HepG2 (cell line): Measurements from ENCODE around the gene BCAS1. TPM values are rescaled to one million over a fixed set of nuclear protein-coding genes. Genes with fewer than 3 reads are reported as not detected.

Experiments used
- AHR ChIP-seq: IDR thresholded peaks from 2 replicates; pipeline ENCODE4 v1.6.1; 2018; ENCODE audit warnings: missing genetic modification reagents, missing compliant biosample characterization
- ARID4A ChIP-seq: sonication (generic); formaldehyde crosslinking; IDR thresholded peaks from 2 replicates; pipeline ENCODE4 v1.5.0; 2020; ENCODE audit warnings: mild to moderate bottlenecking, missing genetic modification reagents, borderline replicate concordance
- CEBPG ChIP-seq: IDR thresholded peaks from 2 replicates; pipeline ENCODE4 v1.6.1; 2016
- HMGXB4 ChIP-seq, 2 experiments: sonication (generic) in 1 of 2; formaldehyde crosslinking in 1 of 2; IDR thresholded peaks; 2 replicates each; pipeline versions ENCODE4 v1.4.0 to v1.6.1; 2018 to 2020; ENCODE audit warnings: missing genetic modification reagents in 2 of 2, borderline replicate concordance in 1 of 2, low read depth in 1 of 2, mild to moderate bottlenecking in 1 of 2, missing biosample characterization in 1 of 2
- KAT2B ChIP-seq: fragments of 150-350 bp; IDR thresholded peaks from 2 replicates; pipeline ENCODE4 v1.6.1; 2014; ENCODE audit warnings: low read depth, low read length, borderline replicate concordance
- MAX ChIP-seq: IDR thresholded peaks from 2 replicates; pipeline ENCODE4 v1.6.1; 2012; ENCODE audit warnings: inconsistent platforms
- NPAS2 ChIP-seq: sonication (generic); formaldehyde crosslinking; IDR thresholded peaks from 2 replicates; pipeline ENCODE4 v1.8.0; 2022; ENCODE audit warnings: mild to moderate bottlenecking, missing genetic modification reagents, borderline replicate concordance
- PHB2 ChIP-seq: fragments of 450-650 bp; IDR thresholded peaks from 2 replicates; pipeline ENCODE4 v1.6.1; 2018; ENCODE audit not compliant: partially characterized antibody
- PRPF4 ChIP-seq: fragments of 200-400 bp; formaldehyde crosslinking; IDR thresholded peaks from 2 replicates; pipeline ENCODE4 v1.6.1; 2016; ENCODE audit warnings: low read length, low read depth; ENCODE audit not compliant: poor library complexity, severe bottlenecking
- SAP130 ChIP-seq: IDR thresholded peaks from 2 replicates; pipeline ENCODE4 v1.6.1; 2016; ENCODE audit warnings: low read depth
- SRY ChIP-seq: sonication (generic); formaldehyde crosslinking; IDR thresholded peaks from 2 replicates; pipeline ENCODE4 v1.8.0; 2022; ENCODE audit warnings: mild to moderate bottlenecking, missing genetic modification reagents
- STAG1 ChIP-seq: sonication (generic); formaldehyde crosslinking; IDR thresholded peaks from 2 replicates; pipeline ENCODE4 v1.4.0; 2020; ENCODE audit warnings: missing genetic modification reagents
- TCF7L2 ChIP-seq: IDR thresholded peaks from 2 replicates; pipeline ENCODE4 v1.6.1; 2011; ENCODE audit warnings: mild to moderate bottlenecking, low read depth, low read length, moderate library complexity
- THYN1 ChIP-seq: sonication (generic); formaldehyde crosslinking; IDR thresholded peaks from 2 replicates; pipeline ENCODE4 v1.8.1; 2023; ENCODE audit warnings: low read depth, mild to moderate bottlenecking, moderate library complexity, missing genetic modification reagents, borderline replicate concordance
- YY1 ChIP-seq: IDR thresholded peaks from 2 replicates; pipeline ENCODE4 v1.6.1; 2011; ENCODE audit warnings: low read length, low read depth, moderate library complexity, mild to moderate bottlenecking; ENCODE audit not compliant: insufficient read depth, insufficient replicate concordance
- ZBTB46 ChIP-seq: sonication (generic); formaldehyde crosslinking; IDR thresholded peaks from 2 replicates; pipeline ENCODE4 v1.4.0; 2020; ENCODE audit warnings: mild to moderate bottlenecking, missing genetic modification reagents, borderline replicate concordance
- ZBTB7A ChIP-seq: sonication (generic); formaldehyde crosslinking; IDR thresholded peaks from 2 replicates; pipeline ENCODE4 v1.8.0; 2022; ENCODE audit warnings: mild to moderate bottlenecking, missing genetic modification reagents
- ZNF335 ChIP-seq: sonication (generic); formaldehyde crosslinking; IDR thresholded peaks from 2 replicates; pipeline ENCODE4 v1.4.0; 2020; ENCODE audit warnings: missing genetic modification reagents
- ZNF432 ChIP-seq: sonication (generic); formaldehyde crosslinking; IDR thresholded peaks from 2 replicates; pipeline ENCODE4 v1.5.0; 2020; ENCODE audit warnings: missing genetic modification reagents, mild to moderate bottlenecking, borderline replicate concordance
- ZNF709 ChIP-seq: sonication (generic); formaldehyde crosslinking; IDR thresholded peaks from 2 replicates; pipeline ENCODE4 v1.5.0; 2020; ENCODE audit warnings: mild to moderate bottlenecking, missing genetic modification reagents
- polyA plus RNA-seq, 8 experiments: library from polyadenylated mRNA; depleted of rRNA in 3 of 8; stranded (reverse) in 7 of 8; unstranded in 1 of 8; fragments of >200 nt; fragmentation: Illumina TruSeq in 4 of 8; extraction: Trizol in 4 of 8; gene quantifications; 2 replicates each; pipeline versions ENCODE4 v1.2.1 to v1.2.3, GENCODE V29; 2011 to 2016; ENCODE audit warnings: low read depth in 4 of 8, missing spikeins in 1 of 8, mixed read lengths in 1 of 8; ENCODE audit not compliant: insufficient read depth in 1 of 8
- total RNA-seq, 5 experiments: library from RNA; depleted of rRNA; stranded (reverse); fragments of >200 nt; fragmentation: Illumina TruSeq; extraction: Trizol; gene quantifications; 2 replicates each; pipeline ENCODE4 v1.2.3, GENCODE V29; 2016; ENCODE audit warnings: low read depth in 1 of 5
- TF ChIP-seq, protein P1 (sequence below): sonication (generic); formaldehyde crosslinking; IDR thresholded peaks from 2 replicates; pipeline ENCODE4 v1.8.1; 2023; ENCODE audit warnings: mild to moderate bottlenecking, moderate library complexity, missing genetic modification reagents

Gene BCAS1
- total and polyA plus RNA-seq, 2 of the 13 experiments (the other 11 are each of a cell fraction or from before 2014, with no cell fraction given) = 0.55 to 0.91 TPM

DNA sequence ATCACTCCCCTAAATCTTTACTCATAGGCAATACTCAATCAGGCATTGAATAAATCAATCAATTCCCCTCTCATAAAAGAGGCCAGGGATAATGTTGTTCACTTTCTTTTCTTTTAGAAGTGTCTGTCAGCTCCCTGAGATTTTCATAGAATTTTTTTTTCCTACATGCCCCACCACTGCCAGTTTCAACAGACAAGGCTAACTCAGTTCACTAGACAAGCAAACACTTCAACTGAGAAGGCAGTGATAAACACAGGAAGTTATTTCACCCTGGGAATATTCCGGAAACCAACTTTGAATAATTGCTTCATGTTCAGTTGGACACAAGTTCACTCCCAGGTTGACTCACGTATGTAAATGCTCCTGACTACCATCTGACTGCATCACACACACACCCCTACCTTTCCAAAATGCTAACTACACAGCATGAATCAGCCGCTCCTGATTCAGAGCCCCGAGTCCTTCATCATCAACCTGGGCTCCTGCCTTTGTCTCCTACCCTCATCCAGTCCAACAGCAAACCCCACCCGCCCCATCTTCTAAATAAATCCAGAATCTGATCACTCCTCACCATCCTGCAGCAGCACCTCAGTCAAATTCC is 143.9 kb downstream of the BCAS1 start (continued):
- TF ChIP-seq THYN1 (CRISPR knock-in tag) = no peak
- TF ChIP-seq SAP130 = peak; percentile 92
- TF ChIP-seq STAG1 (CRISPR knock-in tag) = no peak; the same call in none of the 2 replicates
- 0 out of 2 replicates have a peak, but pooled peaks have one; percentile 41 for TF ChIP-seq ZBTB46 (CRISPR knock-in tag)
- no peak for TF ChIP-seq PRPF4
- TF ChIP-seq ZBTB7A (CRISPR knock-in tag) = 0 out of 2 replicates have a peak, but pooled peaks have one; percentile 16
- TF ChIP-seq HMGXB4 (CRISPR knock-in tag; IDR thresholded peaks at IDR 0.05; ENCODE audit: borderline replicate concordance in 1 of 2, low read depth in 1 of 2) = peak; percentile 57 to 63; a peak in 1 of 4 replicates
- peak; percentile 92 for TF ChIP-seq CEBPG
- no peak for TF ChIP-seq TCF7L2
- peak; percentile 37; the same call in 1 of the 2 replicates for TF ChIP-seq ZNF335 (CRISPR knock-in tag)
- no peak; the same call in 1 of the 2 replicates for TF ChIP-seq ARID4A (CRISPR knock-in tag)
- no peak for TF ChIP-seq AHR
- TF ChIP-seq NPAS2 = no peak
- 0 out of 2 replicates have a peak, but pooled peaks have one; percentile 8 for TF ChIP-seq MAX
- TF ChIP-seq SRY (CRISPR knock-in tag) = no peak
- no peak for TF ChIP-seq PHB2
- TF ChIP-seq, protein P1, sequence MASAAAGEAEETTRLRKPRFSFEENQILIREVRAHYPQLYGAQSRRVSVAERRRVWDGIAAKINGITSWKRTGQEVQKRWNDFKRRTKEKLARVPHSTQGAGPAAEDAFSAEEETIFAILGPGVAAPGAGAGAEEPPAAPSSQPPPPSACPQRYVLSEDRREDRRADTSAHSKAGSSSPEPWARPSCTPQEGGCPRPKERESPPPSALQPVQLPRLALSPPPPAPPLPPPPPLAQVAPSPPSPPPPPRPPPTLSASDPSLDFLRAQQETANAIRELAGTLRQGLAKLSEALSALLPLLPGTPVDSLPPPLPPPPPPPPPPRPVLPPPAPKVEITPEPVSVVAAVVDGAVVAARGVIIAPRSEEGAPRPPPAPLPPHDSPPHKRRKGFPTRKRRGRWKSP (CRISPR knock-in tag) = peak; percentile 42; the same call in 1 of the 2 replicates
- TF ChIP-seq ZNF432 (CRISPR knock-in tag) = no peak
- no peak for TF ChIP-seq KAT2B
- TF ChIP-seq YY1 = no peak
- TF ChIP-seq ZNF709 (CRISPR knock-in tag) = no peak; the same call in 1 of the 2 replicates
